Neural progenitor cell (in vitro differentiated cells): ENCODE measurements around the gene LDLRAD4.

Experiments used
- EZH2 ChIP-seq: fragments of 200-600 bp; sonication (generic); IDR thresholded peaks from 2 replicates; pipeline ENCODE4 v1.6.1; 2017; ENCODE audit warnings: antibody characterized with exemption, mild to moderate bottlenecking, moderate library complexity
- TF ChIP-seq, protein P1 (sequence below): fragments of 200-600 bp; sonication (generic); IDR thresholded peaks from 2 replicates; pipeline ENCODE4 v1.5.1; 2017; ENCODE audit warnings: antibody characterized with exemption, mild to moderate bottlenecking

DNA sequence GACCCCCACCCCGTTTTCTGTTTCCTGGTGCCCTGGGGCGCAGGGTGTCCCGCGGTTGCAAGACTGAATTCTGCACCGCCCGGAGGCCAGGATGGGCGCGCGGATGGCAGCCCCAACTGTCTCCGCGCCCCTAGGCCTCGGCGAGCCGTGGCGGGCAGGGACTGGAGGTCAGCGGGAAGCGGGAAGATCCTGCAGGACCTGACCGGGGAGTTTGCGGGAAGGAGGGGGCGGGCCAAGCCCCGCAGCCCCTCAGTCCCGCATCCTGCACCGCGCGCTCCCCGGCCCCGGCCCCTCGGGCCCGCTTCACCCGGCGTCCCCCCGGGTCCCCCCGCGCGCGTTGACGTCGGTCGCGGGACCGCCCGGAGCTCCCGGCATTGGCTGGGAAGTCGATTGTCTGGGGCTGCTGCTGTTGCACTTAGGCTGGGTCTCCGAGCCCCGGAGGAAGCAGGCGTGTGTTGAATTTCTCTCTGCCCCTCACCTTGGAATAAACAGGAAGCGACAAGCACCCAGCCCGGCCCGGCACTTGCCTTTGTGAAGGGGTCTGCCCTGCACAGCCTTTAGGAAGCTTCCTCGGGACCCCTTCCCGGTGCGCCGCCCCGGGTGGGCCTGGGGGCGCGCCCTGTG, at the start of gene LDLRAD4:
- TF ChIP-seq, protein P1, sequence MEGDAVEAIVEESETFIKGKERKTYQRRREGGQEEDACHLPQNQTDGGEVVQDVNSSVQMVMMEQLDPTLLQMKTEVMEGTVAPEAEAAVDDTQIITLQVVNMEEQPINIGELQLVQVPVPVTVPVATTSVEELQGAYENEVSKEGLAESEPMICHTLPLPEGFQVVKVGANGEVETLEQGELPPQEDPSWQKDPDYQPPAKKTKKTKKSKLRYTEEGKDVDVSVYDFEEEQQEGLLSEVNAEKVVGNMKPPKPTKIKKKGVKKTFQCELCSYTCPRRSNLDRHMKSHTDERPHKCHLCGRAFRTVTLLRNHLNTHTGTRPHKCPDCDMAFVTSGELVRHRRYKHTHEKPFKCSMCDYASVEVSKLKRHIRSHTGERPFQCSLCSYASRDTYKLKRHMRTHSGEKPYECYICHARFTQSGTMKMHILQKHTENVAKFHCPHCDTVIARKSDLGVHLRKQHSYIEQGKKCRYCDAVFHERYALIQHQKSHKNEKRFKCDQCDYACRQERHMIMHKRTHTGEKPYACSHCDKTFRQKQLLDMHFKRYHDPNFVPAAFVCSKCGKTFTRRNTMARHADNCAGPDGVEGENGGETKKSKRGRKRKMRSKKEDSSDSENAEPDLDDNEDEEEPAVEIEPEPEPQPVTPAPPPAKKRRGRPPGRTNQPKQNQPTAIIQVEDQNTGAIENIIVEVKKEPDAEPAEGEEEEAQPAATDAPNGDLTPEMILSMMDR = no peak
- peak; percentile 67 for TF ChIP-seq EZH2
